ENCODE measurements around the gene AAGAB.
A peak's percentile ranks its signal among the peaks of the same experiment; 100 is the strongest.

Gene AAGAB

GRCh38 chr15:67244971-67245478, 9.4 kb downstream of the AAGAB start:
- Histone ChIP-seq H2AFZ (ENCODE audit: low read length) (no peak overlapping the region), H3K9me3 (replicated peaks; ENCODE audit: insufficient read depth, low read length) (no peaks in the 10 kb centered on the region), H3F3A (ENCODE audit: insufficient read depth, low read length) (peaks cover 29% of the 10 kb centered on the region), H3K9ac (ENCODE audit: low read length) (no peak overlapping the region), H3K27me3 (replicated peaks; ENCODE audit: insufficient read depth, low read length) (no peaks in the 10 kb centered on the region), H3K36me3 (replicated peaks; ENCODE audit: insufficient read depth, low read length) (no peaks in the 10 kb centered on the region), H3K4me3 (ENCODE audit: low read length) (no peak overlapping the region), H3K4me1 (ENCODE audit: low read length) (peaks cover 38% of the 10 kb centered on the region), H3K27ac (ENCODE audit: low read length) (no peak overlapping the region), H3K79me2 (ENCODE audit: low read length) (peaks cover 78% of the 10 kb centered on the region), H3K9me2 (replicated peaks; ENCODE audit: insufficient read depth, low read length) (no peaks in the 10 kb centered on the region), H4K20me1 (ENCODE audit: insufficient read depth, low read length) (no peaks in the 10 kb centered on the region), H3K4me2 (ENCODE audit: low read depth, low read length) (no peak overlapping the region)
- no peak for DNase-seq
- no peak for TF ChIP-seq EZH2phosphoT487 (IDR thresholded peaks at IDR 0.05; ENCODE audit: low read length)
- TF ChIP-seq CTCF (IDR thresholded peaks at IDR 0.05; ENCODE audit: low read length): no peak
- no peak for TF ChIP-seq EZH2 (optimal IDR thresholded peaks at IDR 0.05; ENCODE audit: low read depth, low read length)

GRCh38 chr15:67242708-67243111, 11.8 kb downstream of the AAGAB start:
- Histone ChIP-seq H3K27me3 (replicated peaks; ENCODE audit: insufficient read depth, low read length) (no peaks in the 10 kb centered on the region), H3K9ac (ENCODE audit: low read length) (no peak overlapping the region), H3K4me1 (ENCODE audit: low read length) (peaks cover 46% of the 10 kb centered on the region), H2AFZ (ENCODE audit: low read length) (no peak overlapping the region), H4K20me1 (ENCODE audit: insufficient read depth, low read length) (no peaks in the 10 kb centered on the region), H3F3A (ENCODE audit: insufficient read depth, low read length) (peaks cover 27% of the 10 kb centered on the region), H3K9me3 (replicated peaks; ENCODE audit: insufficient read depth, low read length) (no peaks in the 10 kb centered on the region), H3K36me3 (replicated peaks; ENCODE audit: insufficient read depth, low read length) (no peaks in the 10 kb centered on the region), H3K4me3 (ENCODE audit: low read length) (peak overlapping the region; percentile 20), H3K79me2 (ENCODE audit: low read length) (peaks cover 77% of the 10 kb centered on the region), H3K4me2 (ENCODE audit: low read depth, low read length) (peak overlapping the region; percentile 62), H3K27ac (ENCODE audit: low read length) (peak overlapping the region; percentile 49; the same call in 1 of the 2 replicates), H3K9me2 (replicated peaks; ENCODE audit: insufficient read depth, low read length) (no peaks in the 10 kb centered on the region)
- DNase-seq: peak; percentile 15
- TF ChIP-seq EZH2phosphoT487 (IDR thresholded peaks at IDR 0.05; ENCODE audit: low read length) (no peak), CTCF (IDR thresholded peaks at IDR 0.05; ENCODE audit: low read length) (no peak), EZH2 (optimal IDR thresholded peaks at IDR 0.05; ENCODE audit: low read depth, low read length) (no peak)

GRCh38 chr15:67241132-67241855, 13.2 kb downstream of the AAGAB start:
- 0 out of 2 replicates have a peak, but pooled peaks cover under 1% of the 10 kb centered on the region for H3K36me3 ChIP-seq (replicated peaks; ENCODE audit: insufficient read depth, low read length)
- H3K4me3 ChIP-seq (ENCODE audit: low read length): peak overlapping the region; percentile 50
- no peaks in the 10 kb centered on the region for H3K9me2 ChIP-seq (replicated peaks; ENCODE audit: insufficient read depth, low read length)
- H3K27me3 ChIP-seq (replicated peaks; ENCODE audit: insufficient read depth, low read length): no peaks in the 10 kb centered on the region
- peak overlapping the region; percentile 89 for H3K4me2 ChIP-seq (ENCODE audit: low read depth, low read length)
- H3K9me3 ChIP-seq (replicated peaks; ENCODE audit: insufficient read depth, low read length): no peaks in the 10 kb centered on the region
- H3K27ac ChIP-seq (ENCODE audit: low read length): peak overlapping the region; percentile 77
- peaks cover 27% of the 10 kb centered on the region for H3F3A ChIP-seq (ENCODE audit: insufficient read depth, low read length)
- H3K79me2 ChIP-seq (ENCODE audit: low read length): peaks cover 78% of the 10 kb centered on the region
- DNase-seq: peak; percentile 81
- H3K9ac ChIP-seq (ENCODE audit: low read length): peak overlapping the region; percentile 18; the same call in 1 of the 2 replicates
- H3K4me1 ChIP-seq (ENCODE audit: low read length): peaks cover 46% of the 10 kb centered on the region
- TF ChIP-seq EZH2 (optimal IDR thresholded peaks at IDR 0.05; ENCODE audit: low read depth, low read length): no peak
- no peak for TF ChIP-seq EZH2phosphoT487 (IDR thresholded peaks at IDR 0.05; ENCODE audit: low read length)
- no peak for TF ChIP-seq CTCF (IDR thresholded peaks at IDR 0.05; ENCODE audit: low read length)
- H4K20me1 ChIP-seq (ENCODE audit: insufficient read depth, low read length): 0 out of 2 replicates have a peak, but pooled peaks cover 3% of the 10 kb centered on the region
- no peak overlapping the region for H2AFZ ChIP-seq (ENCODE audit: low read length)
